ENCODE measurements around the gene OR6V1.
"Not testable (repeated sequence)": the region's sequence is repeated elsewhere in the genome, so short reads cannot be mapped to it uniquely, and the experiment has no call there.

Gene OR6V1

GRCh38 chr7:143042159-143042789 is 9.9 kb upstream of the OR6V1 start:
- DNase-seq (ENCODE audit: low read depth in 3 of 3, low spot score in 1 of 3), result no peak

GRCh38 chr7:143042790-143043271 is 9.3 kb upstream of the OR6V1 start:
- DNase-seq (ENCODE audit: low read depth in 3 of 3, low spot score in 1 of 3), result no peak

GRCh38 chr7:143043391-143043790 is 8.8 kb upstream of the OR6V1 start:
- DNase-seq (ENCODE audit: low read depth in 3 of 3, low spot score in 1 of 3), result no peak

GRCh38 chr7:143046426-143046851 is 5.7 kb upstream of the OR6V1 start:
- DNase-seq (ENCODE audit: low read depth in 3 of 3, low spot score in 1 of 3), result no peak

GRCh38 chr7:143047326-143047725 is 4.8 kb upstream of the OR6V1 start:
- no peak for DNase-seq (ENCODE audit: low read depth in 3 of 3, low spot score in 1 of 3)

GRCh38 chr7:143048827-143049226 is 3.3 kb upstream of the OR6V1 start:
- DNase-seq (ENCODE audit: low read depth in 3 of 3, low spot score in 1 of 3), result no peak

GRCh38 chr7:143049362-143049761 is 2.8 kb upstream of the OR6V1 start:
- DNase-seq (ENCODE audit: low read depth in 3 of 3, low spot score in 1 of 3), result no peak

- no peak for DNase-seq (ENCODE audit: low read depth in 3 of 3, low spot score in 1 of 3)
Observed at GRCh38 chr7:143050931-143051330, 1.2 kb upstream of the OR6V1 start.

- no peak for DNase-seq (ENCODE audit: low read depth in 3 of 3, low spot score in 1 of 3)
Observed at GRCh38 chr7:143054621-143055020, 2.5 kb downstream of the OR6V1 start.

GRCh38 chr7:143055754-143056153 is 3.6 kb downstream of the OR6V1 start:
- DNase-seq (ENCODE audit: low read depth in 3 of 3, low spot score in 1 of 3), result no peak

GRCh38 chr7:143063741-143064140 is 11.6 kb downstream of the OR6V1 start:
- no peak for DNase-seq (ENCODE audit: low read depth in 3 of 3, low spot score in 1 of 3)

GRCh38 chr7:143068446-143068845 is 16.3 kb downstream of the OR6V1 start:
- DNase-seq (ENCODE audit: low read depth in 3 of 3, low spot score in 1 of 3), result no peak

GRCh38 chr7:143069912-143070500 is 17.9 kb downstream of the OR6V1 start:
- no peak for DNase-seq (ENCODE audit: low read depth in 3 of 3, low spot score in 1 of 3)

GRCh38 chr7:143073556-143073955 is 21.4 kb downstream of the OR6V1 start:
- no peak for DNase-seq (ENCODE audit: low read depth in 3 of 3, low spot score in 1 of 3)

GRCh38 chr7:143074141-143074540 is 22.0 kb downstream of the OR6V1 start:
- DNase-seq (ENCODE audit: low read depth in 3 of 3, low spot score in 1 of 3), result no peak

GRCh38 chr7:143085109-143085508 is 33.0 kb downstream of the OR6V1 start:
- no peak for DNase-seq (ENCODE audit: low read depth in 3 of 3, low spot score in 1 of 3)

GRCh38 chr7:143085610-143086009 is 33.5 kb downstream of the OR6V1 start:
- not testable (repeated sequence) for DNase-seq (ENCODE audit: low read depth in 3 of 3, low spot score in 1 of 3)

- not testable (repeated sequence) for DNase-seq (ENCODE audit: low read depth in 3 of 3, low spot score in 1 of 3)
Observed at GRCh38 chr7:143088549-143089231, 36.5 kb downstream of the OR6V1 start.

GRCh38 chr7:143096146-143096545 is 44.0 kb downstream of the OR6V1 start:
- DNase-seq (ENCODE audit: low read depth in 3 of 3, low spot score in 1 of 3), result no peak

- not testable (repeated sequence) for DNase-seq (ENCODE audit: low read depth in 3 of 3, low spot score in 1 of 3)
Observed at GRCh38 chr7:143099579-143099978, 47.4 kb downstream of the OR6V1 start.
